WERI-Rb-1 (cell line): ENCODE results near the gene CRADD.

ENCODE experiments used
- DNase-seq: peaks from one replicate; pipeline ENCODE4 v3.0.0-alpha.2; 2020
- H3K27ac ChIP-seq: fragments of 250-450 bp; sonication (Bioruptor Pico); 2 replicates; pipeline ENCODE4 v1.5.1; 2020; ENCODE audit warnings: mild to moderate bottlenecking, moderate library complexity
- H3K27me3 ChIP-seq: fragments of 250-450 bp; sonication (Bioruptor Pico); 2 replicates; pipeline ENCODE4 v1.5.1; 2021; ENCODE audit warnings: mild to moderate bottlenecking, low read depth, moderate library complexity; ENCODE audit not compliant: insufficient read depth, severe bottlenecking
- H3K36me3 ChIP-seq: fragments of 250-450 bp; sonication (Bioruptor Pico); 2 replicates; pipeline ENCODE4 v1.5.1; 2020; ENCODE audit warnings: mild to moderate bottlenecking, moderate library complexity
- H3K4me3 ChIP-seq: 2 replicates; pipeline ENCODE4 v1.5.1; 2011; ENCODE audit warnings: low read depth, mild to moderate bottlenecking, control low read depth, low read length
- H3K9me3 ChIP-seq: fragments of 250-450 bp; sonication (Bioruptor Pico); 2 replicates; pipeline ENCODE4 v1.5.1; 2021; ENCODE audit warnings: mild to moderate bottlenecking, moderate library complexity; ENCODE audit not compliant: severe bottlenecking
- TF ChIP-seq, protein P1 (sequence below): IDR thresholded peaks from 2 replicates; pipeline ENCODE4 v1.5.1; 2011; ENCODE audit warnings: low read depth, mild to moderate bottlenecking, control low read depth, inconsistent platforms, low read length

The CRADD gene

GRCh38 chr12:93653079-93653478, 24.1 kb upstream of the CRADD start:
- TF ChIP-seq, protein P1, sequence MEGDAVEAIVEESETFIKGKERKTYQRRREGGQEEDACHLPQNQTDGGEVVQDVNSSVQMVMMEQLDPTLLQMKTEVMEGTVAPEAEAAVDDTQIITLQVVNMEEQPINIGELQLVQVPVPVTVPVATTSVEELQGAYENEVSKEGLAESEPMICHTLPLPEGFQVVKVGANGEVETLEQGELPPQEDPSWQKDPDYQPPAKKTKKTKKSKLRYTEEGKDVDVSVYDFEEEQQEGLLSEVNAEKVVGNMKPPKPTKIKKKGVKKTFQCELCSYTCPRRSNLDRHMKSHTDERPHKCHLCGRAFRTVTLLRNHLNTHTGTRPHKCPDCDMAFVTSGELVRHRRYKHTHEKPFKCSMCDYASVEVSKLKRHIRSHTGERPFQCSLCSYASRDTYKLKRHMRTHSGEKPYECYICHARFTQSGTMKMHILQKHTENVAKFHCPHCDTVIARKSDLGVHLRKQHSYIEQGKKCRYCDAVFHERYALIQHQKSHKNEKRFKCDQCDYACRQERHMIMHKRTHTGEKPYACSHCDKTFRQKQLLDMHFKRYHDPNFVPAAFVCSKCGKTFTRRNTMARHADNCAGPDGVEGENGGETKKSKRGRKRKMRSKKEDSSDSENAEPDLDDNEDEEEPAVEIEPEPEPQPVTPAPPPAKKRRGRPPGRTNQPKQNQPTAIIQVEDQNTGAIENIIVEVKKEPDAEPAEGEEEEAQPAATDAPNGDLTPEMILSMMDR = no peak
- H3K27ac ChIP-seq = no peak overlapping the region
- H3K27me3 ChIP-seq = no peaks in the 10 kb centered on the region
- no peaks in the 10 kb centered on the region for H3K36me3 ChIP-seq
- H3K4me3 ChIP-seq = no peak overlapping the region
- no peaks in the 10 kb centered on the region for H3K9me3 ChIP-seq
- DNase-seq = no peak

DNA sequence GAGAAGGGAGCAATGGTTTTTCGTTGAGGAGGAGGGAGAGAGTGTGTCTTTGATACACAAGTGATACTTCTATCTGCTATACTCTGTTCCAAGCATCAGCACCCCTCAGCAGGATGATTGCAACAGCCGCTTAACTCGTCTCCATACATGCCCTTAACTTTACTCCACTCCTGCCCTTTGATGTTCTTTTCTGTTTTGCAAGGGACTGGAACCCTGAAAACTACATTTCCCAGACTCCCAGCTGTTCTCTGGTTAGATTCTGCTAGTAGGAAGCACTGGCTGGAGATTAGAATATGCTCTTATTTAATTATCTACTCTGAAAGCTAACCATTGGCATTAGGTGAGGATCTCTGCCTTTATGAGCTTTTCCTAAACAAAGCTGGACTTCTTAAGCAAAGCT, 23.5 kb upstream of the CRADD start:
- no peak overlapping the region for H3K4me3 ChIP-seq
- no peaks in the 10 kb centered on the region for H3K36me3 ChIP-seq
- TF ChIP-seq, protein P1 = no peak
- H3K27ac ChIP-seq = no peak overlapping the region
- H3K9me3 ChIP-seq = no peaks in the 10 kb centered on the region
- no peak for DNase-seq
- no peaks in the 10 kb centered on the region for H3K27me3 ChIP-seq

DNA sequence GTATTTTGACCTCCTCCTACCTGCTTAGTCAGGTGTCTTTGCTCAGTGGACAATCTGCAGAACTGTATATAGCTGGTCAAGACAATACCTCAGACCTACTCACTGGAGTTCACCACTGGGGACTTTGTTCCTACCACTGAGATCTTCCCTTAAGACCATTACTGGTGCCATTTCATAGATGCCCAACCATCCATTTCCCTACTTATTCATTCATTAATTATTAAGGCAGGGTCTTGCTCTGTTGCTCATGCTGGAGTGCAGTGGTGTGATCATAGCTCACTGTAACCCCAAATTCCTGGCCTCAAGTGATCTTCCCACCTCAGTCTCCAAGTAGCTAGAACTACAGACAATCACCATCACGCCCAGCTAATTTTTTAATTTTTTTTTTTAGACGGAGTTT, 22.8 kb upstream of the CRADD start:
- H3K4me3 ChIP-seq = no peak overlapping the region
- no peaks in the 10 kb centered on the region for H3K27me3 ChIP-seq
- no peak overlapping the region for H3K27ac ChIP-seq
- TF ChIP-seq, protein P1 = no peak
- DNase-seq = no peak
- H3K9me3 ChIP-seq = no peaks in the 10 kb centered on the region
- H3K36me3 ChIP-seq = no peaks in the 10 kb centered on the region

GRCh38 chr12:93657071-93657470, 20.1 kb upstream of the CRADD start:
- Histone ChIP-seq H3K4me3 (no peak overlapping the region), H3K27me3 (no peaks in the 10 kb centered on the region), H3K36me3 (no peaks in the 10 kb centered on the region), H3K9me3 (no peaks in the 10 kb centered on the region), H3K27ac (no peak overlapping the region)
- DNase-seq = no peak
- TF ChIP-seq, protein P1 = no peak

- Histone ChIP-seq H3K36me3 (no peaks in the 10 kb centered on the region), H3K27me3 (no peaks in the 10 kb centered on the region), H3K27ac (no peak overlapping the region), H3K9me3 (no peaks in the 10 kb centered on the region), H3K4me3 (no peak overlapping the region)
- no peak for DNase-seq
- TF ChIP-seq, protein P1 = no peak
These were observed 16.2 kb upstream of the CRADD start for GRCh38 chr12:93661021-93661420.

DNA sequence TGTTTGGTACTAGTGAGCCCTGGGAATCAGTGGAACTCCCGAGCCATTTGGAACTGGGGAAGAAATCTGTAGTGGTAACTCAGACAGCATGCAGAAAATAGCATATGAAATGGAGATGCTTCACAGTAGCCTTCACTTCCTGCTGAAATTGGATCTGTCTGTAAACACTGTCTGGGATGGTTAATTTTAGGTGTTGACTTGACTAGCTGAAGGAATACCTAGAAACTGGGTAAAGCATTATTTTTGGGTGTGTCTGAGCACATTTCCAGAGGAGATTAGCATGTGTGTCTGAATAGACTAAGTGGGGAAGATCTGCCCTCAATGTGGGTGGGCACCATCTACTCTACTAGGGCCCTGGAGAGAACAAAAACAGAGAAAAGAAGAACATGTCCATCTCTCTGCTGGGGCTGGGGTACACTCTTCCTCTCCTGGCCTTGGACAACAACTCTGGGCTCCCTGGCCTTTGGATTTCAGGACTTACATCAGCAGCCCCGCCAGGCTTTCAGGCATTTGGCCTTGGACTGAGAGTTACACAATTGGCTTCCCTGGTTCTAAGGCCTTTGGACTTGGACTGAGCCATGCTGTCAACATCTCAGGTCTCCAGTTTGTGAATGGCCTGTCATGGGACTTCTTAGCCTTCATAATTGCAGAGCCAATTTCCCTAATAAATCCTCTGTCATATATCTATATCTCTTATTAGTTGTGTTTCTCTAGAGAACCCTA, 14.0 kb upstream of the CRADD start:
- Histone ChIP-seq H3K36me3 (no peaks in the 10 kb centered on the region), H3K27ac (no peak overlapping the region), H3K27me3 (no peaks in the 10 kb centered on the region), H3K9me3 (no peaks in the 10 kb centered on the region), H3K4me3 (no peak overlapping the region)
- TF ChIP-seq, protein P1 = no peak
- no peak for DNase-seq
